Measurements from ENCODE around the gene KIF21A. TPM values are rescaled to one million over a fixed set of nuclear protein-coding genes. Genes with fewer than 3 reads are reported as not detected.

The KIF21A gene
- total and polyA plus RNA-seq, 2 of the 13 experiments (the other 11 are each of a cell fraction or from before 2014, with no cell fraction given), result 20.6 to 39.7 TPM

GRCh38 chr12:39417916-39418315 lies 25.0 kb downstream of the KIF21A start (continued):
- TF ChIP-seq, protein P1, sequence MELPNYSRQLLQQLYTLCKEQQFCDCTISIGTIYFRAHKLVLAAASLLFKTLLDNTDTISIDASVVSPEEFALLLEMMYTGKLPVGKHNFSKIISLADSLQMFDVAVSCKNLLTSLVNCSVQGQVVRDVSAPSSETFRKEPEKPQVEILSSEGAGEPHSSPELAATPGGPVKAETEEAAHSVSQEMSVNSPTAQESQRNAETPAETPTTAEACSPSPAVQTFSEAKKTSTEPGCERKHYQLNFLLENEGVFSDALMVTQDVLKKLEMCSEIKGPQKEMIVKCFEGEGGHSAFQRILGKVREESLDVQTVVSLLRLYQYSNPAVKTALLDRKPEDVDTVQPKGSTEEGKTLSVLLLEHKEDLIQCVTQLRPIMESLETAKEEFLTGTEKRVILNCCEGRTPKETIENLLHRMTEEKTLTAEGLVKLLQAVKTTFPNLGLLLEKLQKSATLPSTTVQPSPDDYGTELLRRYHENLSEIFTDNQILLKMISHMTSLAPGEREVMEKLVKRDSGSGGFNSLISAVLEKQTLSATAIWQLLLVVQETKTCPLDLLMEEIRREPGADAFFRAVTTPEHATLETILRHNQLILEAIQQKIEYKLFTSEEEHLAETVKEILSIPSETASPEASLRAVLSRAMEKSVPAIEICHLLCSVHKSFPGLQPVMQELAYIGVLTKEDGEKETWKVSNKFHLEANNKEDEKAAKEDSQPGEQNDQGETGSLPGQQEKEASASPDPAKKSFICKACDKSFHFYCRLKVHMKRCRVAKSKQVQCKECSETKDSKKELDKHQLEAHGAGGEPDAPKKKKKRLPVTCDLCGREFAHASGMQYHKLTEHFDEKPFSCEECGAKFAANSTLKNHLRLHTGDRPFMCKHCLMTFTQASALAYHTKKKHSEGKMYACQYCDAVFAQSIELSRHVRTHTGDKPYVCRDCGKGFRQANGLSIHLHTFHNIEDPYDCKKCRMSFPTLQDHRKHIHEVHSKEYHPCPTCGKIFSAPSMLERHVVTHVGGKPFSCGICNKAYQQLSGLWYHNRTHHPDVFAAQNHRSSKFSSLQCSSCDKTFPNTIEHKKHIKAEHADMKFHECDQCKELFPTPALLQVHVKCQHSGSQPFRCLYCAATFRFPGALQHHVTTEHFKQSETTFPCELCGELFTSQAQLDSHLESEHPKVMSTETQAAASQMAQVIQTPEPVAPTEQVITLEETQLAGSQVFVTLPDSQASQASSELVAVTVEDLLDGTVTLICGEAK (IDR thresholded peaks at IDR 0.05), result no peak
- TF ChIP-seq, protein P1 (CRISPR knock-in tag; IDR thresholded peaks at IDR 0.05), result no peak
- no peak for TF ChIP-seq ZNF510 (CRISPR knock-in tag; IDR thresholded peaks at IDR 0.05; ENCODE audit: low read depth)
- TF ChIP-seq ZNF7 (CRISPR knock-in tag; IDR thresholded peaks at IDR 0.05), result no peak
- no peak for TF ChIP-seq ZNF552 (CRISPR knock-in tag; IDR thresholded peaks at IDR 0.05; ENCODE audit: borderline replicate concordance)
- TF ChIP-seq, protein P2, sequence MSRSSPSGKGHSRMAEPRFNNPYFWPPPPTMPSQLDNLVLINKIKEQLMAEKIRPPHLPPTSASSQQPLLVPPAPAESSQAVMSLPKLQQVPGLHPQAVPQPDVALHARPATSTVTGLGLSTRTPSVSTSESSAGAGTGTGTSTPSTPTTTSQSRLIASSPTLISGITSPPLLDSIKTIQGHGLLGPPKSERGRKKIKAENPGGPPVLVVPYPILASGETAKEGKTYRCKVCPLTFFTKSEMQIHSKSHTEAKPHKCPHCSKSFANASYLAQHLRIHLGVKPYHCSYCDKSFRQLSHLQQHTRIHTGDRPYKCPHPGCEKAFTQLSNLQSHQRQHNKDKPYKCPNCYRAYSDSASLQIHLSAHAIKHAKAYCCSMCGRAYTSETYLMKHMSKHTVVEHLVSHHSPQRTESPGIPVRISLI (CRISPR knock-in tag; IDR thresholded peaks at IDR 0.05; ENCODE audit: borderline replicate concordance), result peak; percentile 78
- TF ChIP-seq ZBTB46 (CRISPR knock-in tag; IDR thresholded peaks at IDR 0.05; ENCODE audit: borderline replicate concordance), result no peak
- TF ChIP-seq ZBTB21 (CRISPR knock-in tag; IDR thresholded peaks at IDR 0.05), result no peak
- no peak for TF ChIP-seq ZNF264 (CRISPR knock-in tag; IDR thresholded peaks at IDR 0.05)
- no peak for TF ChIP-seq CENPT (CRISPR knock-in tag; IDR thresholded peaks at IDR 0.05; ENCODE audit: low read depth)
- no peak for TF ChIP-seq ZNF432 (CRISPR knock-in tag; IDR thresholded peaks at IDR 0.05; ENCODE audit: borderline replicate concordance)
- no peak for TF ChIP-seq ZFP37 (CRISPR knock-in tag; IDR thresholded peaks at IDR 0.05; ENCODE audit: borderline replicate concordance)
- no peak for TF ChIP-seq MTA1 (CRISPR knock-in tag; IDR thresholded peaks at IDR 0.05; ENCODE audit: borderline replicate concordance)
- TF ChIP-seq, protein P3, sequence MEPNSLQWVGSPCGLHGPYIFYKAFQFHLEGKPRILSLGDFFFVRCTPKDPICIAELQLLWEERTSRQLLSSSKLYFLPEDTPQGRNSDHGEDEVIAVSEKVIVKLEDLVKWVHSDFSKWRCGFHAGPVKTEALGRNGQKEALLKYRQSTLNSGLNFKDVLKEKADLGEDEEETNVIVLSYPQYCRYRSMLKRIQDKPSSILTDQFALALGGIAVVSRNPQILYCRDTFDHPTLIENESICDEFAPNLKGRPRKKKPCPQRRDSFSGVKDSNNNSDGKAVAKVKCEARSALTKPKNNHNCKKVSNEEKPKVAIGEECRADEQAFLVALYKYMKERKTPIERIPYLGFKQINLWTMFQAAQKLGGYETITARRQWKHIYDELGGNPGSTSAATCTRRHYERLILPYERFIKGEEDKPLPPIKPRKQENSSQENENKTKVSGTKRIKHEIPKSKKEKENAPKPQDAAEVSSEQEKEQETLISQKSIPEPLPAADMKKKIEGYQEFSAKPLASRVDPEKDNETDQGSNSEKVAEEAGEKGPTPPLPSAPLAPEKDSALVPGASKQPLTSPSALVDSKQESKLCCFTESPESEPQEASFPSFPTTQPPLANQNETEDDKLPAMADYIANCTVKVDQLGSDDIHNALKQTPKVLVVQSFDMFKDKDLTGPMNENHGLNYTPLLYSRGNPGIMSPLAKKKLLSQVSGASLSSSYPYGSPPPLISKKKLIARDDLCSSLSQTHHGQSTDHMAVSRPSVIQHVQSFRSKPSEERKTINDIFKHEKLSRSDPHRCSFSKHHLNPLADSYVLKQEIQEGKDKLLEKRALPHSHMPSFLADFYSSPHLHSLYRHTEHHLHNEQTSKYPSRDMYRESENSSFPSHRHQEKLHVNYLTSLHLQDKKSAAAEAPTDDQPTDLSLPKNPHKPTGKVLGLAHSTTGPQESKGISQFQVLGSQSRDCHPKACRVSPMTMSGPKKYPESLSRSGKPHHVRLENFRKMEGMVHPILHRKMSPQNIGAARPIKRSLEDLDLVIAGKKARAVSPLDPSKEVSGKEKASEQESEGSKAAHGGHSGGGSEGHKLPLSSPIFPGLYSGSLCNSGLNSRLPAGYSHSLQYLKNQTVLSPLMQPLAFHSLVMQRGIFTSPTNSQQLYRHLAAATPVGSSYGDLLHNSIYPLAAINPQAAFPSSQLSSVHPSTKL (CRISPR knock-in tag; IDR thresholded peaks at IDR 0.05), result 0 out of 2 replicates have a peak, but pooled peaks have one; percentile 15
